ENCODE measurements around the gene HIVEP1. TPM values are rescaled to one million over a fixed set of nuclear protein-coding genes. Genes with fewer than 3 reads are reported as not detected.
A peak's percentile ranks its signal among the peaks of the same experiment; 100 is the strongest.

HIVEP1 gene
- total and polyA plus RNA-seq, 2 of the 8 experiments (the other 6 are each of a cell fraction or from before 2014, with no cell fraction given) = 22.6 to 23.1 TPM

DNA sequence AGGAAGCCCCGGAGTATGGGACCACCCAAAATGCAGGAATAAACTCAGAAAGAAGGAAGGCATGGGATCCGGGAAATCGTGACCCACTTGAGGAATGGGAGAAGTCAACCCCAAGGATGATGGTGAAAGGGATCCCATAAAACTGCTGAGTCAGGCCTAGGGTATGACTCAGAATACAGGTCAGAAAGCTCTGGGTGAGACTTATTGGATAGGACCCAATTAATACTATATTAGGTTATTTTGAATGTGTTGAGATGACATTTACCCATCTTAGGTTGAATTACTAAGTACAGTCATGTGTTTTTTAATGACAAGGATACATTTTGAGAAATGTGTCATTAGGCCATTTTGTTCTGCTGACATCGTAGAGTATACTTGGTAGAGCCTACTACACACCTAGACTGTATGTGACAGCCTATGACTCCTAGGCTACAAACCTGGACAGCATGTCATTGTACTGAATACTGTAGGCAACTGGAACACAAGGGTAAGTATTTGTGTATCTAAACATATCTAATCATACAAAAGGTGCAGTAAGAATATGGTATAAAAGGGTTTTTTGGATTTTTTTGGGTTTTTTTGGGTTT lies 17.1 kb upstream of the HIVEP1 start (continued):
- TF ChIP-seq, protein P1, sequence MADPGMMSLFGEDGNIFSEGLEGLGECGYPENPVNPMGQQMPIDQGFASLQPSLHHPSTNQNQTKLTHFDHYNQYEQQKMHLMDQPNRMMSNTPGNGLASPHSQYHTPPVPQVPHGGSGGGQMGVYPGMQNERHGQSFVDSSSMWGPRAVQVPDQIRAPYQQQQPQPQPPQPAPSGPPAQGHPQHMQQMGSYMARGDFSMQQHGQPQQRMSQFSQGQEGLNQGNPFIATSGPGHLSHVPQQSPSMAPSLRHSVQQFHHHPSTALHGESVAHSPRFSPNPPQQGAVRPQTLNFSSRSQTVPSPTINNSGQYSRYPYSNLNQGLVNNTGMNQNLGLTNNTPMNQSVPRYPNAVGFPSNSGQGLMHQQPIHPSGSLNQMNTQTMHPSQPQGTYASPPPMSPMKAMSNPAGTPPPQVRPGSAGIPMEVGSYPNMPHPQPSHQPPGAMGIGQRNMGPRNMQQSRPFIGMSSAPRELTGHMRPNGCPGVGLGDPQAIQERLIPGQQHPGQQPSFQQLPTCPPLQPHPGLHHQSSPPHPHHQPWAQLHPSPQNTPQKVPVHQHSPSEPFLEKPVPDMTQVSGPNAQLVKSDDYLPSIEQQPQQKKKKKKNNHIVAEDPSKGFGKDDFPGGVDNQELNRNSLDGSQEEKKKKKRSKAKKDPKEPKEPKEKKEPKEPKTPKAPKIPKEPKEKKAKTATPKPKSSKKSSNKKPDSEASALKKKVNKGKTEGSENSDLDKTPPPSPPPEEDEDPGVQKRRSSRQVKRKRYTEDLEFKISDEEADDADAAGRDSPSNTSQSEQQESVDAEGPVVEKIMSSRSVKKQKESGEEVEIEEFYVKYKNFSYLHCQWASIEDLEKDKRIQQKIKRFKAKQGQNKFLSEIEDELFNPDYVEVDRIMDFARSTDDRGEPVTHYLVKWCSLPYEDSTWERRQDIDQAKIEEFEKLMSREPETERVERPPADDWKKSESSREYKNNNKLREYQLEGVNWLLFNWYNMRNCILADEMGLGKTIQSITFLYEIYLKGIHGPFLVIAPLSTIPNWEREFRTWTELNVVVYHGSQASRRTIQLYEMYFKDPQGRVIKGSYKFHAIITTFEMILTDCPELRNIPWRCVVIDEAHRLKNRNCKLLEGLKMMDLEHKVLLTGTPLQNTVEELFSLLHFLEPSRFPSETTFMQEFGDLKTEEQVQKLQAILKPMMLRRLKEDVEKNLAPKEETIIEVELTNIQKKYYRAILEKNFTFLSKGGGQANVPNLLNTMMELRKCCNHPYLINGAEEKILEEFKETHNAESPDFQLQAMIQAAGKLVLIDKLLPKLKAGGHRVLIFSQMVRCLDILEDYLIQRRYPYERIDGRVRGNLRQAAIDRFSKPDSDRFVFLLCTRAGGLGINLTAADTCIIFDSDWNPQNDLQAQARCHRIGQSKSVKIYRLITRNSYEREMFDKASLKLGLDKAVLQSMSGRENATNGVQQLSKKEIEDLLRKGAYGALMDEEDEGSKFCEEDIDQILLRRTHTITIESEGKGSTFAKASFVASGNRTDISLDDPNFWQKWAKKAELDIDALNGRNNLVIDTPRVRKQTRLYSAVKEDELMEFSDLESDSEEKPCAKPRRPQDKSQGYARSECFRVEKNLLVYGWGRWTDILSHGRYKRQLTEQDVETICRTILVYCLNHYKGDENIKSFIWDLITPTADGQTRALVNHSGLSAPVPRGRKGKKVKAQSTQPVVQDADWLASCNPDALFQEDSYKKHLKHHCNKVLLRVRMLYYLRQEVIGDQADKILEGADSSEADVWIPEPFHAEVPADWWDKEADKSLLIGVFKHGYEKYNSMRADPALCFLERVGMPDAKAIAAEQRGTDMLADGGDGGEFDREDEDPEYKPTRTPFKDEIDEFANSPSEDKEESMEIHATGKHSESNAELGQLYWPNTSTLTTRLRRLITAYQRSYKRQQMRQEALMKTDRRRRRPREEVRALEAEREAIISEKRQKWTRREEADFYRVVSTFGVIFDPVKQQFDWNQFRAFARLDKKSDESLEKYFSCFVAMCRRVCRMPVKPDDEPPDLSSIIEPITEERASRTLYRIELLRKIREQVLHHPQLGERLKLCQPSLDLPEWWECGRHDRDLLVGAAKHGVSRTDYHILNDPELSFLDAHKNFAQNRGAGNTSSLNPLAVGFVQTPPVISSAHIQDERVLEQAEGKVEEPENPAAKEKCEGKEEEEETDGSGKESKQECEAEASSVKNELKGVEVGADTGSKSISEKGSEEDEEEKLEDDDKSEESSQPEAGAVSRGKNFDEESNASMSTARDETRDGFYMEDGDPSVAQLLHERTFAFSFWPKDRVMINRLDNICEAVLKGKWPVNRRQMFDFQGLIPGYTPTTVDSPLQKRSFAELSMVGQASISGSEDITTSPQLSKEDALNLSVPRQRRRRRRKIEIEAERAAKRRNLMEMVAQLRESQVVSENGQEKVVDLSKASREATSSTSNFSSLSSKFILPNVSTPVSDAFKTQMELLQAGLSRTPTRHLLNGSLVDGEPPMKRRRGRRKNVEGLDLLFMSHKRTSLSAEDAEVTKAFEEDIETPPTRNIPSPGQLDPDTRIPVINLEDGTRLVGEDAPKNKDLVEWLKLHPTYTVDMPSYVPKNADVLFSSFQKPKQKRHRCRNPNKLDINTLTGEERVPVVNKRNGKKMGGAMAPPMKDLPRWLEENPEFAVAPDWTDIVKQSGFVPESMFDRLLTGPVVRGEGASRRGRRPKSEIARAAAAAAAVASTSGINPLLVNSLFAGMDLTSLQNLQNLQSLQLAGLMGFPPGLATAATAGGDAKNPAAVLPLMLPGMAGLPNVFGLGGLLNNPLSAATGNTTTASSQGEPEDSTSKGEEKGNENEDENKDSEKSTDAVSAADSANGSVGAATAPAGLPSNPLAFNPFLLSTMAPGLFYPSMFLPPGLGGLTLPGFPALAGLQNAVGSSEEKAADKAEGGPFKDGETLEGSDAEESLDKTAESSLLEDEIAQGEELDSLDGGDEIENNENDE (IDR thresholded peaks at IDR 0.05; ENCODE audit: insufficient replicate concordance, low read length) = no peak
- TF ChIP-seq RXRA (IDR thresholded peaks at IDR 0.05; ENCODE audit: insufficient read depth, low read depth, low read length) = no peak
- no peak for TF ChIP-seq CREB1 (IDR thresholded peaks at IDR 0.05)
- TF ChIP-seq MAFK (IDR thresholded peaks at IDR 0.05; ENCODE audit: low read depth, low read length) = peak; percentile 67; the same call in 1 of the 2 replicates
